Left renal cortex interstitium (tissue), 4 donors: ENCODE measurements around the gene CRYAA. TPM values are rescaled to one million over a fixed set of nuclear protein-coding genes. Genes with fewer than 3 reads are reported as not detected.

Source experiments
- DNase-seq, 4 donors: peaks; one replicate each; pipeline ENCODE4 v3.0.0-alpha.2; 2013; ENCODE audit warnings: low read depth in 4 of 4, low spot score in 2 of 4, missing footprints in 1 of 4
- polyA plus RNA-seq, 4 donors: library from polyadenylated mRNA; unstranded; fragments of 120-200 nt; gene quantifications; one replicate each; pipeline ENCODE4 v1.2.1, GENCODE V29; 2013; ENCODE audit not compliant: insufficient read length in 4 of 4

CRYAA gene
- polyA plus RNA-seq, 4 donors = 0.27 to 0.30 TPM; not detected in 2

DNA sequence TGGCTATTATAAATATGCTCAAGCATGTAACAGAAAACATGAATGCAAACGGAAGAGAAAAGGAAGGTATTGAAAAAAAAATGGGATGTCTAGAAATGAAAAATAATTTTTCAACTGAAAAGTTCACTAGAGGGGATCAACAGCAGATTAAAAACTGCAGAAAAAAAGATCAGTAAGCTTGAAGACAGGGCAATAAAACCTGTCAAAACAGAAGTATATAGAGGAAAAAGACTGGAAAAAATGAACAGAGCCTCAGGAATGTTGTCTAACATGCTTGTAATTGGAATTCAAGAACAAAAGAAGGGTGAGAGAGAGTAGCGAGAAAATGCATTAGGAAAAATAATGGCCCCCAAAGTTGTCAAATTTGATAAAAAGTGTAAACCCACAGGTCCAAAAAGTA, 29.6 kb downstream of the CRYAA start:
- DNase-seq = no peak

DNA sequence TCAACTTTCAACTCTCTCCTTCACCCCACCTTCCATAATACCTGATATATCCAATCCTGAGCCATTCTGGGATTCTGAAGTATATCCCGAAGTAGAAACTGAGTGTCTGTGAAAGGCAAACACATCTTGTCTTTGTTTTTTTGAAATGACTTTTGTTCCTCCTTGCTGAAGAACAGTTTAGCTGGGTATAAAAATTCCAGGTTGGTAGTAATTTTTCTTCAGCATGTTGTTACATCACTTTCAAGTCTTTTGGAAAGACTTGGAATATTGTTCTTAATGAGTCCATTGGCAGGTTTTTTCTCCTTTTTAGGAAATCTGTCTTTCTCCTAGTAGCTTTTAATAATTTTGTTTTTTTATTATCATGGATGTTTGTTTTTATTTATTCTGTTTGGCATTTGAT, 32.7 kb downstream of the CRYAA start:
- no peak for DNase-seq

DNA sequence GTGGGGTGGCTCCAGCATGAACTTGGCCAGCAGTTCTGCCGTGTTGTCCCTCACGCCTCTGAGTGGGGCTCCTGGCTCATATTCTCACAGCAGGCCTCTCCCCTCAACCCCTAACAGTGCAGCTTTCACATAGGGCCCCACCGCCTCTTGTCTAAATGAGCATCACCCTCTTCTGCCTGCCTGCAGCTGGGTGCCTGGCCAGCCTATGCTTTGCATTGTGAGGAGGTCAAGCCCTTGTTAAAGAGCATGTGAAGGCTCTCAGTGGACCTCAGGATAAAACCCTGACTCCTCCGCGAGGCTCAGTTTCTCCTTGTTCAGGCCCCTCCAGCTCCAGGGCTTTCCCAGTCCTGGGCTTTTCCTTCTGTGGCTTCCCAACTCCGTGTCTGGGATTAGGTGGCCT, 34.8 kb downstream of the CRYAA start:
- DNase-seq = no peak

- no peak for DNase-seq
These were observed 35.8 kb downstream of the CRYAA start for GRCh38 chr21:43204638-43205037.

GRCh38 chr21:43206231-43207042, 37.6 kb downstream of the CRYAA start:
- no peak for DNase-seq

DNA sequence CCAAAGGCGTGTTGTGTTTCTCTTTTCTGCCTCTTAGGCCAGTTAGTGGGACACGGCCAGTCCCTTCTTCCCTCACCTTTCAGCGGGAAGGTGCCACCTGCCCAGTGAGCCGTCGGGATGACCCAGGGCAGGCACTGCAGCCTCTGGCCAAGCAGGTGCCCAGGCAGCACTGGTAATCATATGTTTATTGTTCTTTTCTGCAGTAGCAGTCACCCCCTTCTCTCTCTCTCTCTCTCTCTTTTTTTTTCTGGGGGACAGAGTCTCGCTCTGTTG, 38.2 kb downstream of the CRYAA start:
- no peak for DNase-seq

- DNase-seq = no peak
These were observed 39.1 kb downstream of the CRYAA start for GRCh38 chr21:43207868-43208267.

- DNase-seq = no peak
These were observed 39.9 kb downstream of the CRYAA start for GRCh38 chr21:43208561-43209332.

DNA sequence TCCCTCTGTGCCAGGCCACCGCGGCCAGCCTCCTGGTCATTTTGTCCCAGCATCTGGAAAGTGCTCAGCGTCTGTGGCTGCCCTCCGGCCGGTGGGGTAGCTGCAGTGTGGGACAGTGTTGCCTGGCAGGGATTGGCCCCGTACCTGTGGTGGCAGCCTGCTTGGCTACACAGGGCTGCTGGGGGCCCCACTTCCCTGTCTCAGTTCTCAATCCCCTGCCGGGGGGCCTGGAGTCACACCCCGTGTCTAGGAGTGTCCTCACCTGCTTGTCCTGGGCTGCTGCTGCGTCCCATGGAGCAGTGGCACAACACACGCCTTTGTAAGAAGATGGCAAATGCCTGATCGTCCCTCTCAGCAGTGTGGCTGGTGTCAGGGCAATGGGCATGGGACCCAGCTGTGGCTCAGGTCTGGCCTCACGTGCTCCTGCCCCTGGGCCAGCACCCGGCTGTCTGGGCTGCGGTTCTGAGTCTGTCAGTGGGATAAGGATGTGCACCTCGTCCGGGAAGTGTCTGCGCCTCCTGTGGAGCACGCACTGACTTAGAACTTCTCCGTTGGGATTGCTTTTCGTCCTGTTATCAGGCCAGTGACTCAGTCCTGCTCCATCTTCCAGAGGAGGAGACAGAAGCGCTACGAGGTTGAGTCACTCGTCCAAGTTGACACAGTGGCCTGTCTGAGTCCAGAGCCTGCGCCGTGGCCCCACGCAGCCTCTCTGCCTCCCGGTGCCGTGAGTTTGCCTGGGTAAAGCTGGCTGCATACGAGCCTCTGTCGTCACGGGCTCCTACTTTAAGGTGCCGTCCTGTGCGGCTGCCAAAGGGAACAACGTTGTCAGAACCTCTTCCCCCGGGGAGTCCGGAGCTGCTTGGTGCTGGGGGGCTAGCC, 41.0 kb downstream of the CRYAA start:
- no peak for DNase-seq

GRCh38 chr21:43210454-43211071, 41.8 kb downstream of the CRYAA start:
- DNase-seq = no peak

- DNase-seq = no peak
These were observed 42.4 kb downstream of the CRYAA start for GRCh38 chr21:43211072-43211759.

DNA sequence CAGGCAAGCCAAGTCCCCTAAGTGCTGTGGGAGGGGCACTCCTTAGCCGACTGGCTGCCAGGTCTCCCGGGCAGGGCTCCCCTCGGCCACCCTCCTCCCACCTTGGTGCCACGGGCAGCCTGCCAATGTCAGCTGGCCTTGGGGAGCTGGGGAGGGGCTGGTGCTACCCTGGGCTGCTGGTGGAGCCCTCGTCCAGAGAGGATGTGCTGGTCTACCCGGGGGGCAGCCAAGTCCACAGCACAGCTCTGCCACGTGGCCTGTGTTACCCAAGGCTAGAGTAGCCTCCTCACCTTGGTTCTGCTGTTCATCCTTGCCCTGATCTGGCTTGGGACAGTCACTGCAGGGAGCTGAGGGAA, 42.9 kb downstream of the CRYAA start:
- DNase-seq = no peak

Other genes starting within 250 kb of the CRYAA start
- gene ERVH48-1, start 243.4 kb upstream of the CRYAA start, polyA plus RNA-seq = 1 to 10 TPM in 2 of 4 donors, under 1 TPM in 2; 0.13 to 1.8 (median 0.98) TPM
- gene PKNOX1, start 194.4 kb upstream of the CRYAA start, polyA plus RNA-seq = 10 to 100 TPM; 23.9 to 30.9 (median 26.8) TPM
- gene CBS, start 93.2 kb upstream of the CRYAA start, polyA plus RNA-seq = 10 to 100 TPM; 19.8 to 63.8 (median 40.4) TPM
- gene U2AF1, start 61.4 kb upstream of the CRYAA start, polyA plus RNA-seq = 10 to 100 TPM; 15.0 to 88.0 (median 68.9) TPM